CD14-positive monocyte (primary cell): Measurements from ENCODE around the gene PIK3C3. TPM values are rescaled to one million over a fixed set of nuclear protein-coding genes. Genes with fewer than 3 reads are reported as not detected.

Experiments
- DNase-seq, 3 donors: peaks; one replicate each; pipeline ENCODE4 v3.0.0-alpha.2; 2011 to 2022
- H2AFZ ChIP-seq: 2 replicates; pipeline ENCODE4 v1.6.0; 2012; ENCODE audit warnings: mild to moderate bottlenecking, low read depth, low read length, inconsistent platforms; ENCODE audit not compliant: insufficient read depth, poor library complexity, severe bottlenecking
- H3K27ac ChIP-seq, 2 donors: 1 replicate in 1 of 2; 2 replicates in 1 of 2; pipeline ENCODE4 v1.5.1; 2012 to 2013; ENCODE audit warnings: low read length in 2 of 2, control low read depth in 1 of 2, inconsistent platforms in 1 of 2, low read depth in 1 of 2, mild to moderate bottlenecking in 1 of 2
- H3K27me3 ChIP-seq, 2 donors: one replicate each; pipeline versions ENCODE4 v1.6.0 to v1.6.1; 2011 to 2013; ENCODE audit warnings: low read length in 2 of 2; ENCODE audit not compliant: control insufficient read depth in 2 of 2, insufficient read depth in 2 of 2
- H3K36me3 ChIP-seq, 2 donors: replicated peaks in 1 of 2; 1 replicate in 1 of 2; 2 replicates in 1 of 2; pipeline versions ENCODE4 v1.5.1 to v1.6.1; 2012 to 2013; ENCODE audit warnings: low read length in 2 of 2, control low read depth in 1 of 2, inconsistent platforms in 1 of 2, mild to moderate bottlenecking in 1 of 2; ENCODE audit not compliant: insufficient read depth in 2 of 2, control insufficient read depth in 1 of 2
- H3K4me1 ChIP-seq, 2 donors: 1 replicate in 1 of 2; 2 replicates in 1 of 2; pipeline versions ENCODE4 v1.5.1 to v1.6.1; 2012 to 2013; ENCODE audit warnings: low read length in 2 of 2, control low read depth in 1 of 2, inconsistent platforms in 1 of 2, mild to moderate bottlenecking in 1 of 2, moderate library complexity in 1 of 2; ENCODE audit not compliant: insufficient read depth in 2 of 2, control insufficient read depth in 1 of 2
- H3K4me2 ChIP-seq: replicated peaks from 2 replicates; pipeline ENCODE3; 2012; ENCODE audit warnings: low read length, moderate library complexity, mild to moderate bottlenecking; ENCODE audit not compliant: poor library complexity, severe bottlenecking; ENCODE audit errors: extremely low read depth
- H3K4me3 ChIP-seq, 3 experiments: fragments of 200-600 bp in 1 of 3; sonication (generic) in 1 of 3; replicated peaks in 1 of 3; 1 replicate in 2 of 3; 2 replicates in 1 of 3; pipeline ENCODE4 v1.5.1; 2011 to 2013; ENCODE audit warnings: low read length in 3 of 3, mild to moderate bottlenecking in 3 of 3, control low read depth in 2 of 3, low read depth in 2 of 3, inconsistent platforms in 1 of 3, moderate library complexity in 1 of 3
- H3K79me2 ChIP-seq: 2 replicates; pipeline ENCODE4 v1.6.0; 2012; ENCODE audit warnings: mild to moderate bottlenecking, control low read depth, inconsistent platforms, low read length, moderate library complexity; ENCODE audit not compliant: insufficient read depth
- H3K9ac ChIP-seq: 2 replicates; pipeline ENCODE4 v1.6.0; 2017; ENCODE audit warnings: low read length, mild to moderate bottlenecking; ENCODE audit not compliant: insufficient read depth, poor library complexity, severe bottlenecking
- H3K9me3 ChIP-seq, 2 donors: replicated peaks in 1 of 2; 1 replicate in 1 of 2; 2 replicates in 1 of 2; pipeline versions ENCODE4 v1.5.1 to v1.6.1; 2012 to 2013; ENCODE audit warnings: low read length in 2 of 2, control low read depth in 1 of 2; ENCODE audit not compliant: control insufficient read depth in 1 of 2, insufficient read depth in 1 of 2
- H4K20me1 ChIP-seq: 2 replicates; pipeline ENCODE4 v1.6.0; 2012; ENCODE audit warnings: mild to moderate bottlenecking, low read length, control low read depth, moderate library complexity; ENCODE audit not compliant: insufficient read depth
- H3K27ac Mint-ChIP-seq, 7 donors: one replicate each; pipeline ENCODE4 v1.8.0; 2020; ENCODE audit warnings: mild to moderate bottlenecking in 7 of 7, mixed read lengths in 7 of 7, moderate library complexity in 6 of 7, inconsistent platforms in 2 of 7
- H3K27me3 Mint-ChIP-seq, 3 donors: one replicate each; pipeline ENCODE4 v1.8.0; 2021 to 2022; ENCODE audit warnings: low read depth in 3 of 3, mild to moderate bottlenecking in 3 of 3, mixed read lengths in 3 of 3, moderate library complexity in 3 of 3, inconsistent platforms in 1 of 3
- H3K36me3 Mint-ChIP-seq, 2 donors: one replicate each; pipeline ENCODE4 v1.8.0; 2020; ENCODE audit warnings: mixed read lengths in 2 of 2, inconsistent platforms in 1 of 2, mild to moderate bottlenecking in 1 of 2
- H3K4me1 Mint-ChIP-seq: one replicate; pipeline ENCODE4 v1.8.0; 2020; ENCODE audit warnings: mild to moderate bottlenecking, mixed read lengths
- H3K4me3 Mint-ChIP-seq, 2 donors: one replicate each; pipeline ENCODE4 v1.8.0; 2020; ENCODE audit warnings: mild to moderate bottlenecking in 2 of 2, mixed read lengths in 2 of 2, moderate library complexity in 1 of 2
- H3K9me3 Mint-ChIP-seq, 7 donors: one replicate each; pipeline ENCODE4 v1.8.0; 2020 to 2022; ENCODE audit warnings: mixed read lengths in 7 of 7, mild to moderate bottlenecking in 6 of 7, moderate library complexity in 6 of 7, inconsistent platforms in 2 of 7
- intact Hi-C, 2 donors: fragments of 100-400 bp; cut with micrococcal nuclease; formaldehyde crosslinking; loops; one replicate each; pipeline versions ENCODE4 v1.15.0 to v1.15.1; 2023
- polyA plus RNA-seq, 3 donors: library from polyadenylated mRNA; depleted of rRNA in 1 of 3; unstranded in 2 of 3; stranded (reverse) in 1 of 3; fragments of 300-500 nt in 2 of 3; fragments of >200 nt in 1 of 3; fragmentation: Illumina TruSeq in 2 of 3; gene quantifications; 1 replicate in 2 of 3; 2 replicates in 1 of 3; pipeline ENCODE4 v1.2.3, GENCODE V29; 2012 to 2021
- TF ChIP-seq, protein P1 (sequence below): fragments of 200-600 bp; IDR thresholded peaks from one replicate; pipeline ENCODE4 v1.8.0; 2022; ENCODE audit warnings: antibody characterized with exemption, mild to moderate bottlenecking

Gene PIK3C3
- polyA plus RNA-seq, 3 donors: 16.5 to 29.1 (median 25.9) TPM

DNA sequence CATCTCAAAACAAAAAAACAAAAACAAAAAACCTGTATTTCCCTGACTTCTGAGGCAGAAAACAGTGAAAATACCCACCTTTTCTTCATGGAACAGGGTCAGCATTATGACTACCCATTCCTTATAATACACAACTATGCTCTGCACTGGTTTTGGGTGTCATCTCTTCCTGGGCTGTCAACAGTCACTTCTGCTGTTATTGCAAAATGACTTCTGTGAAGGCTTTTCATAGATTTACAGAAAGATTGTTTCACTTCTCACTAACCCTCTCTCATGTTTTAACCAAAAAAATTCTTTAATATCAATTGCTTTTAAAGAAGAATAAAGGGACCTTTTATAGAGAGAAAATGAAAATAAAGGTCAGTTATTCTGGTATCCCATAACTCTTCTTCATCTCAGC is 26.5 kb upstream of the PIK3C3 start:
- intact Hi-C loops: no loop called here

DNA sequence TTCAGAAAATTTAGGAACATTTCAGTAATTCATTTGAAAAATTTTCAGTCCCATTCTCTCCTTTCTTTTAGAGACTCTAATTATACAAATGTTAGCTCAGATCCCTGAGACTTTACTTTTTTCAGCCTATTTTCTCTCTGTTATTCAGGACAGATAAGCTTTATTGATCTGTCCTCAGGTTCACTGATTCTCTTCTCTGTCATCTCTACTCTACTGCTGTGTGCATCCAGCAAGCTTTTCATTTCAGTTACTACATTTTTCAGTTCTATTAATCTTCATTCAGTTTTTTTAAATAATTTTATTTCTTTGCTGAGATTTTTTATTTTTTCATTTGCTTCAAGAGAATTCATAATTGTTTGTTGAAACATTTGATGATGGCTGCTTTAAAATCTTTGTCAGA is 22.1 kb upstream of the PIK3C3 start:
- no peak overlapping the region for H3K9ac ChIP-seq
- H3K79me2 ChIP-seq: no peaks in the 10 kb centered on the region
- H3K36me3 ChIP-seq: no peaks in the 10 kb centered on the region
- no peak for DNase-seq
- no peaks in the 10 kb centered on the region for H3K9me3 ChIP-seq
- TF ChIP-seq, protein P1, sequence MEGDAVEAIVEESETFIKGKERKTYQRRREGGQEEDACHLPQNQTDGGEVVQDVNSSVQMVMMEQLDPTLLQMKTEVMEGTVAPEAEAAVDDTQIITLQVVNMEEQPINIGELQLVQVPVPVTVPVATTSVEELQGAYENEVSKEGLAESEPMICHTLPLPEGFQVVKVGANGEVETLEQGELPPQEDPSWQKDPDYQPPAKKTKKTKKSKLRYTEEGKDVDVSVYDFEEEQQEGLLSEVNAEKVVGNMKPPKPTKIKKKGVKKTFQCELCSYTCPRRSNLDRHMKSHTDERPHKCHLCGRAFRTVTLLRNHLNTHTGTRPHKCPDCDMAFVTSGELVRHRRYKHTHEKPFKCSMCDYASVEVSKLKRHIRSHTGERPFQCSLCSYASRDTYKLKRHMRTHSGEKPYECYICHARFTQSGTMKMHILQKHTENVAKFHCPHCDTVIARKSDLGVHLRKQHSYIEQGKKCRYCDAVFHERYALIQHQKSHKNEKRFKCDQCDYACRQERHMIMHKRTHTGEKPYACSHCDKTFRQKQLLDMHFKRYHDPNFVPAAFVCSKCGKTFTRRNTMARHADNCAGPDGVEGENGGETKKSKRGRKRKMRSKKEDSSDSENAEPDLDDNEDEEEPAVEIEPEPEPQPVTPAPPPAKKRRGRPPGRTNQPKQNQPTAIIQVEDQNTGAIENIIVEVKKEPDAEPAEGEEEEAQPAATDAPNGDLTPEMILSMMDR: no peak
- H3K27me3 ChIP-seq: no peaks in the 10 kb centered on the region
- Mint-ChIP-seq H3K27me3 (peaks cover 0 to 2% (median 1%) of the 10 kb centered on the region in 3 donors), H3K4me3 (no peak overlapping the region), H3K36me3 (no peaks in the 10 kb centered on the region), H3K4me1 (peaks cover 25% of the 10 kb centered on the region), H3K27ac (no peak overlapping the region), H3K9me3 (peaks cover 0 to 2% (median 0%) of the 10 kb centered on the region in 7 donors)
- peaks cover 21 to 25% of the 10 kb centered on the region in 2 donors for H3K4me1 ChIP-seq
- no peak overlapping the region for H3K4me2 ChIP-seq
- H4K20me1 ChIP-seq: no peaks in the 10 kb centered on the region
- no peak overlapping the region for H3K4me3 ChIP-seq
- intact Hi-C loops: no loop called here
- no peak overlapping the region for H2AFZ ChIP-seq
- no peak overlapping the region for H3K27ac ChIP-seq

More for the DNA sequence above, 26.5 kb upstream of the PIK3C3 start:
- Histone ChIP-seq H3K9ac (peak overlapping the region; percentile 20), H3K27me3 (no peaks in the 10 kb centered on the region), H3K36me3 (no peaks in the 10 kb centered on the region), H4K20me1 (no peaks in the 10 kb centered on the region), H3K9me3 (no peaks in the 10 kb centered on the region), H3K4me1 (peaks cover 17 to 29% of the 10 kb centered on the region in 2 donors), H2AFZ (peak overlapping the region; percentile 74), H3K79me2 (no peaks in the 10 kb centered on the region), H3K4me3 (peak overlapping the region; percentile 1 to 65 (median 33)), H3K4me2 (peak overlapping the region; percentile 63), H3K27ac (peak overlapping the region; percentile 40 to 76)
- H3K27me3 Mint-ChIP-seq: peaks cover 0 to 2% (median 0%) of the 10 kb centered on the region in 3 donors
- H3K36me3 Mint-ChIP-seq: no peaks in the 10 kb centered on the region
- H3K4me1 Mint-ChIP-seq: peaks cover 19% of the 10 kb centered on the region
- DNase-seq: peak; percentile 25 to 41 (median 39)
- peak overlapping the region; percentile 34 to 81 (median 64) for H3K27ac Mint-ChIP-seq
- TF ChIP-seq, protein P1: no peak
- peak overlapping the region; percentile 50 to 69 for H3K4me3 Mint-ChIP-seq
- H3K9me3 Mint-ChIP-seq: peaks cover 0 to 2% (median 0%) of the 10 kb centered on the region in 7 donors
